Caco-2 (cell line): Measurements from ENCODE around the gene POLR2H. TPM values are rescaled to one million over a fixed set of nuclear protein-coding genes. Genes with fewer than 3 reads are reported as not detected.

Experiments
- BruUV-seq: library from RNA; stranded (reverse); fragments of 400-500 nt; replicated peaks from 2 replicates; lab custom pipeline; 2021; lab: Mats Ljungman, UMichigan
- CTCF ChIA-PET: fragments of 300-600 bp; sonication (Branson Sonifier 250); formaldehyde crosslinking; loops from one replicate; lab custom pipeline; 2022; ENCODE audit warnings: antibody characterized with exemption; lab: Charles Lee
- POLR2A ChIA-PET: fragments of 300-600 bp; sonication (Branson Sonifier 250); formaldehyde crosslinking; loops from one replicate; lab custom pipeline; 2022; ENCODE audit warnings: antibody characterized with exemption; lab: Charles Lee
- DNase-seq, 2 experiments: peaks; one replicate each; pipeline versions ENCODE4 v3.0.0 to v3.0.0-alpha.2; 2020 to 2022
- H3K27me3 ChIP-seq: replicated peaks from 2 replicates; pipeline ENCODE4 v1.6.0; 2011; ENCODE audit warnings: low read length; ENCODE audit not compliant: control insufficient read depth, insufficient read depth
- H3K36me3 ChIP-seq: 2 replicates; pipeline ENCODE4 v1.5.1; 2011; ENCODE audit warnings: low read length; ENCODE audit not compliant: control insufficient read depth, insufficient read depth
- H3K4me1 ChIP-seq: fragments of 250-450 bp; sonication (Bioruptor Pico); 2 replicates; pipeline ENCODE4 v1.5.1; 2020; ENCODE audit warnings: mild to moderate bottlenecking
- H3K4me3 ChIP-seq: 2 replicates; pipeline ENCODE4 v1.5.1; 2011; ENCODE audit warnings: low read depth, mild to moderate bottlenecking, control low read depth, low read length
- H3K9me3 ChIP-seq: fragments of 250-450 bp; sonication (Bioruptor Pico); 2 replicates; pipeline ENCODE4 v1.5.1; 2020; ENCODE audit warnings: mild to moderate bottlenecking, moderate library complexity
- H3K27ac Mint-ChIP-seq: one replicate; pipeline ENCODE4 v1.8.0; 2022; ENCODE audit warnings: mixed read lengths; ENCODE audit not compliant: unreplicated experiment
- H3K27me3 Mint-ChIP-seq: one replicate; pipeline ENCODE4 v1.8.0; 2022; ENCODE audit warnings: mixed read lengths; ENCODE audit not compliant: insufficient read depth, unreplicated experiment
- H3K36me3 Mint-ChIP-seq: one replicate; pipeline ENCODE4 v1.8.0; 2022; ENCODE audit warnings: mild to moderate bottlenecking, mixed read lengths; ENCODE audit not compliant: insufficient read depth, unreplicated experiment
- H3K4me1 Mint-ChIP-seq: one replicate; pipeline ENCODE4 v1.8.0; 2022; ENCODE audit warnings: low read depth, mixed read lengths; ENCODE audit not compliant: unreplicated experiment
- H3K4me3 Mint-ChIP-seq: one replicate; pipeline ENCODE4 v1.8.0; 2022; ENCODE audit warnings: mild to moderate bottlenecking, moderate library complexity, mixed read lengths; ENCODE audit not compliant: unreplicated experiment
- H3K9me3 Mint-ChIP-seq: one replicate; pipeline ENCODE4 v1.8.0; 2022; ENCODE audit warnings: mixed read lengths; ENCODE audit not compliant: unreplicated experiment
- intact Hi-C: fragments of 100-400 bp; cut with micrococcal nuclease; formaldehyde crosslinking; loops from one replicate; pipeline ENCODE4 v1.10.0; 2022; ENCODE audit not compliant: unreplicated experiment
- total RNA-seq: library from RNA; stranded (reverse); gene quantifications from 2 replicates; pipeline ENCODE4 v1.2.3, GENCODE V29; 2022
- TF ChIP-seq, protein P1 (sequence below), 2 experiments: fragments of 200-600 bp in 1 of 2; IDR thresholded peaks; 1 replicate in 1 of 2; 2 replicates in 1 of 2; pipeline versions ENCODE4 v1.5.1 to v1.8.0; 2011 to 2022; ENCODE audit warnings: antibody characterized with exemption in 1 of 2, control low read depth in 1 of 2, inconsistent platforms in 1 of 2, low read depth in 1 of 2, low read length in 1 of 2, mild to moderate bottlenecking in 1 of 2, moderate library complexity in 1 of 2; ENCODE audit not compliant: insufficient read depth in 1 of 2, severe bottlenecking in 1 of 2, unreplicated experiment in 1 of 2

Gene POLR2H
- total RNA-seq, 1 experiment from 2014 or later = 101 TPM

DNA sequence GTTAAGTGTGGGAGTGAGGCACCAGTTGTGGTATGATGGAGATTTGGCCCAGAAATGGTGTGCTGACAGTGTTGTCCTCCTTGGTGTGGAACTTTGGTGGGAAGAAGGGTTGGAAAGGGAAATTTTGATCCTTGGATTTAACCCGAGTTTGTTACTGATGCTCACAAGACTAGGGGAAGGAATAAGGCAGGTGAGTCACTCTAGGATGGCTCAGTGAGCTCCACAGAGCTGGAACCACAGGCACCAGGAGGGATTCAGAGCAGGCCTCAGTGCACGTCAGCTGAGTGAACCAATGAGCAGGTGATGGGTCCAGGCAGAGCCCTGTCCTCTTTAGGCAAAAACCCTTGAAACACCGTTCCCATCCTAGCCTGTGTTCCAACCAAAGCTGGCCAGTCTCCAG is 29.8 kb downstream of the POLR2H start:
- intact Hi-C loops = no loop called here
- H3K36me3 Mint-ChIP-seq = no peaks in the 10 kb centered on the region
- no peaks in the 10 kb centered on the region for H3K9me3 Mint-ChIP-seq
- H3K4me1 Mint-ChIP-seq = no peaks in the 10 kb centered on the region
- no peak for DNase-seq
- H3K4me3 Mint-ChIP-seq = no peak overlapping the region
- TF ChIP-seq, protein P1, sequence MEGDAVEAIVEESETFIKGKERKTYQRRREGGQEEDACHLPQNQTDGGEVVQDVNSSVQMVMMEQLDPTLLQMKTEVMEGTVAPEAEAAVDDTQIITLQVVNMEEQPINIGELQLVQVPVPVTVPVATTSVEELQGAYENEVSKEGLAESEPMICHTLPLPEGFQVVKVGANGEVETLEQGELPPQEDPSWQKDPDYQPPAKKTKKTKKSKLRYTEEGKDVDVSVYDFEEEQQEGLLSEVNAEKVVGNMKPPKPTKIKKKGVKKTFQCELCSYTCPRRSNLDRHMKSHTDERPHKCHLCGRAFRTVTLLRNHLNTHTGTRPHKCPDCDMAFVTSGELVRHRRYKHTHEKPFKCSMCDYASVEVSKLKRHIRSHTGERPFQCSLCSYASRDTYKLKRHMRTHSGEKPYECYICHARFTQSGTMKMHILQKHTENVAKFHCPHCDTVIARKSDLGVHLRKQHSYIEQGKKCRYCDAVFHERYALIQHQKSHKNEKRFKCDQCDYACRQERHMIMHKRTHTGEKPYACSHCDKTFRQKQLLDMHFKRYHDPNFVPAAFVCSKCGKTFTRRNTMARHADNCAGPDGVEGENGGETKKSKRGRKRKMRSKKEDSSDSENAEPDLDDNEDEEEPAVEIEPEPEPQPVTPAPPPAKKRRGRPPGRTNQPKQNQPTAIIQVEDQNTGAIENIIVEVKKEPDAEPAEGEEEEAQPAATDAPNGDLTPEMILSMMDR (IDR thresholded peaks at IDR 0.05; ENCODE audit: insufficient read depth in 1 of 2, low read depth in 1 of 2, low read length in 1 of 2, severe bottlenecking in 1 of 2, unreplicated experiment in 1 of 2) = no peak
- ChIA-PET POLR2A (no interaction called here), CTCF (interaction anchor here (0.9 kb wide), 1 partner anchor 20 kb away, joined by 3 read pairs; no protein-coding TSS in a partner anchor)
- Histone ChIP-seq H3K4me3 (no peak overlapping the region), H3K9me3 (no peaks in the 10 kb centered on the region), H3K36me3 (no peaks in the 10 kb centered on the region), H3K27me3 (no peaks in the 10 kb centered on the region), H3K4me1 (no peaks in the 10 kb centered on the region)
- H3K27me3 Mint-ChIP-seq = peaks cover 3% of the 10 kb centered on the region
- no peak overlapping the region for H3K27ac Mint-ChIP-seq
- no TSS peak for BruUV-seq

DNA sequence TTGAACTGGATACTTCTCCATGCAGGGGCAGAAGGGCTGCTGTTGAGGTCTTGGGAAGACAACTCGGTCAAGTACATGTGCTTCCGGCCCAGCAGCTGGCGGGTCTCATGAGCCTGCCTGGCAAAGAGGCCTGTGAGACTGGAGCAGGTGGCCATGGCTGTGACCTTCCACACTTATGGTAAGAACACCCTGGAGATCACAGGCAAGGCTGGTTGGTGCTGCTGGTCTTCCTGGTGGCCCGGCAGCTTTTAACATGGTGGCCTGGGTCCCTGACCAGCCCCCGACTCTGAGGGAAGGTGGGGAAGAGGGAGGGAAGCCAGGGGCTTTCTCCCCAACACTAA is 33.8 kb downstream of the POLR2H start:
- no peaks in the 10 kb centered on the region for H3K4me1 ChIP-seq
- CTCF ChIA-PET = interaction anchor here (1.2 kb wide), 1 partner anchor 23 kb away, joined by 3 read pairs; no protein-coding TSS in a partner anchor
- no peak overlapping the region for H3K27ac Mint-ChIP-seq
- H3K4me1 Mint-ChIP-seq = peaks cover 5% of the 10 kb centered on the region
- H3K9me3 ChIP-seq = no peaks in the 10 kb centered on the region
- TF ChIP-seq, protein P1 (IDR thresholded peaks at IDR 0.05; ENCODE audit: insufficient read depth in 1 of 2, low read depth in 1 of 2, low read length in 1 of 2, severe bottlenecking in 1 of 2, unreplicated experiment in 1 of 2) = no peak
- H3K9me3 Mint-ChIP-seq = no peaks in the 10 kb centered on the region
- no peak for DNase-seq
- no peak overlapping the region for H3K4me3 Mint-ChIP-seq
- no TSS peak for BruUV-seq
- H3K36me3 Mint-ChIP-seq = no peaks in the 10 kb centered on the region
- POLR2A ChIA-PET = no interaction called here
- no peaks in the 10 kb centered on the region for H3K27me3 ChIP-seq
- H3K27me3 Mint-ChIP-seq = peaks cover 4% of the 10 kb centered on the region
- intact Hi-C loops = no loop called here
- H3K36me3 ChIP-seq = no peaks in the 10 kb centered on the region
- no peak overlapping the region for H3K4me3 ChIP-seq

DNA sequence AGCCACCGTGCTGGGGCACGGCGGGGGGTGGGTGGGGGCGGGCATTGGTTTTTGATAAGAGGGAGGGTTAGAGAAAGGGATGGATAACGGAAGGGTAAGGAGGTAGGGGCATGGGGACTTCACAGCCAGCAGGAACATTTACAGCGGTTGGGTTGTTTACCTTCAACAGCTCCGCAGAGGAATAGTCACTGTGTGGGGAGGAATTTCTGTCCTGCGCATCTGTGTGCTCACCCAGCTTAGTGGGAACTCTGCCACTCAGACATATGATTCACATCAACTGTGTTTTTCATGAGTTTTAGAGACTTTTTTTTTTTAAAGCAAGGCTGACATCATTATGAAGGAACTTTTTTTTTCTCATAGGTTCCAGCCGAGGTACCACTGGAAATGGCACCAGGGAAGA is 37.9 kb downstream of the POLR2H start:
- ChIA-PET CTCF (interaction anchor here (1.2 kb wide), 1 partner anchor 114 kb away, joined by 3 read pairs; no protein-coding TSS in a partner anchor), POLR2A (no interaction called here)
- no peaks in the 10 kb centered on the region for H3K9me3 ChIP-seq
- no peak for DNase-seq
- no TSS peak for BruUV-seq
- no peak overlapping the region for H3K4me3 ChIP-seq
- Mint-ChIP-seq H3K27me3 (peaks cover 9% of the 10 kb centered on the region), H3K4me1 (peaks cover 5% of the 10 kb centered on the region), H3K36me3 (no peaks in the 10 kb centered on the region), H3K9me3 (no peaks in the 10 kb centered on the region), H3K27ac (no peak overlapping the region), H3K4me3 (no peak overlapping the region)
- intact Hi-C loops = no loop called here
- TF ChIP-seq, protein P1 (IDR thresholded peaks at IDR 0.05; ENCODE audit: insufficient read depth in 1 of 2, low read depth in 1 of 2, low read length in 1 of 2, severe bottlenecking in 1 of 2, unreplicated experiment in 1 of 2) = no peak
- H3K27me3 ChIP-seq = no peaks in the 10 kb centered on the region
- H3K36me3 ChIP-seq = no peaks in the 10 kb centered on the region
- H3K4me1 ChIP-seq = no peaks in the 10 kb centered on the region
